Lower lobe of right lung (tissue), 2 donors: ENCODE results near the gene PCSK6. TPM values are rescaled to one million over a fixed set of nuclear protein-coding genes. Genes with fewer than 3 reads are reported as not detected.

Experiments used
- ATAC-seq, 2 donors: fragments of 200-7000 bp; cut with Tn5 transposase; one replicate each; pipeline ENCODE4 v1.9.1; 2020 to 2022; ENCODE audit warnings: mild to moderate bottlenecking in 2 of 2, moderate library complexity in 2 of 2
- DNase-seq: peaks from one replicate; pipeline ENCODE4 v3.0.0-alpha.2; 2020
- H3K27ac ChIP-seq: fragments of 200-600 bp; one replicate; pipeline ENCODE4 v1.8.0; 2022
- H3K27me3 ChIP-seq: fragments of 200-600 bp; one replicate; pipeline ENCODE4 v1.8.0; 2022; ENCODE audit warnings: low read depth
- H3K36me3 ChIP-seq: fragments of 200-600 bp; one replicate; pipeline ENCODE4 v1.8.0; 2022; ENCODE audit warnings: mild to moderate bottlenecking
- H3K4me1 ChIP-seq: fragments of 200-600 bp; one replicate; pipeline ENCODE4 v1.8.0; 2022
- H3K4me3 ChIP-seq: fragments of 200-600 bp; one replicate; pipeline ENCODE4 v1.8.0; 2022; ENCODE audit warnings: mild to moderate bottlenecking
- H3K9me3 ChIP-seq: fragments of 200-600 bp; one replicate; pipeline ENCODE4 v1.8.0; 2022
- intact Hi-C: fragments of 100-400 bp; cut with DNase I; formaldehyde crosslinking; loops from one replicate; pipeline ENCODE4 v1.11.0; 2022
- total RNA-seq: library from RNA; stranded (reverse); fragmentation: NEBNext Ultra II Directional; extraction: Animal tissue kit (Norgen Biotek cat#: 25700); gene quantifications from one replicate; pipeline ENCODE4 v1.2.1, GENCODE V29; 2021
- TF ChIP-seq, protein P1 (sequence below): fragments of 200-600 bp; IDR thresholded peaks from one replicate; pipeline ENCODE4 v1.8.0; 2022; ENCODE audit warnings: antibody characterized with exemption, mild to moderate bottlenecking
- donor health status: DM: no; HTN: yes; CAD: no; lungs with severe emphysema.

PCSK6 gene
- total RNA-seq, 1 donor from 2014 or later, result 12.3 TPM

DNA sequence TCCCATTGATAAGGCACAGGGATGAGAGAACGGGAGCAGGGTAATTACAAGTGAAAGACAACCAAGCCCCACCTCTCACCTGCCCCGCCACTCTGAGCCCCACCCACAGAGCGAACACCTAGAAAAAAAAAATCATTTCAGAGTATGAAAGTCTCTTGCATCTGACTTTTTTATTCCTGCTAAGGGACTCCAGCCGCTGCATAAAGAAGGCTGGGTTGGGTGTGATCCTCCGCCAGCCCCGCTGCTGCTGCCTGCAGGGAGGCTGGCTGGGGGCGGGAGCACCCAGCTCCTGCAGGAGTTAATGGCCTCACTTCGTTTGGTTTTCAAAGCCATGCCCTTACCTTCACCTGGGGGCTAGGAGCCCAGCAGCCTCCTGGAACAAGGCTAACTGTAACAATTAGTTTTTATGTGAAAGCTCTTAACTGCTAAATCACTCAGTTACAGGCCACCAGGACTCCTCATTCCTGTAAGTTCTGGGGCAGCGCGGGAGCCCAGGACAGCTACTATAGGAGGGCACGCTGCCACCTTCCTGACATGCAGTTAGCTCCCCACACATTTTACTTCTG is 116.5 kb downstream of the PCSK6 start:
- DNase-seq (no peak), ATAC-seq (no peak)
- no peak overlapping the region for H3K27ac ChIP-seq
- no peaks in the 10 kb centered on the region for H3K36me3 ChIP-seq
- no peak overlapping the region for H3K4me3 ChIP-seq
- no peaks in the 10 kb centered on the region for H3K27me3 ChIP-seq
- H3K9me3 ChIP-seq, result no peaks in the 10 kb centered on the region
- TF ChIP-seq, protein P1, sequence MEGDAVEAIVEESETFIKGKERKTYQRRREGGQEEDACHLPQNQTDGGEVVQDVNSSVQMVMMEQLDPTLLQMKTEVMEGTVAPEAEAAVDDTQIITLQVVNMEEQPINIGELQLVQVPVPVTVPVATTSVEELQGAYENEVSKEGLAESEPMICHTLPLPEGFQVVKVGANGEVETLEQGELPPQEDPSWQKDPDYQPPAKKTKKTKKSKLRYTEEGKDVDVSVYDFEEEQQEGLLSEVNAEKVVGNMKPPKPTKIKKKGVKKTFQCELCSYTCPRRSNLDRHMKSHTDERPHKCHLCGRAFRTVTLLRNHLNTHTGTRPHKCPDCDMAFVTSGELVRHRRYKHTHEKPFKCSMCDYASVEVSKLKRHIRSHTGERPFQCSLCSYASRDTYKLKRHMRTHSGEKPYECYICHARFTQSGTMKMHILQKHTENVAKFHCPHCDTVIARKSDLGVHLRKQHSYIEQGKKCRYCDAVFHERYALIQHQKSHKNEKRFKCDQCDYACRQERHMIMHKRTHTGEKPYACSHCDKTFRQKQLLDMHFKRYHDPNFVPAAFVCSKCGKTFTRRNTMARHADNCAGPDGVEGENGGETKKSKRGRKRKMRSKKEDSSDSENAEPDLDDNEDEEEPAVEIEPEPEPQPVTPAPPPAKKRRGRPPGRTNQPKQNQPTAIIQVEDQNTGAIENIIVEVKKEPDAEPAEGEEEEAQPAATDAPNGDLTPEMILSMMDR, result no peak
- no peaks in the 10 kb centered on the region for H3K4me1 ChIP-seq
- intact Hi-C loops, result no loop called here

DNA sequence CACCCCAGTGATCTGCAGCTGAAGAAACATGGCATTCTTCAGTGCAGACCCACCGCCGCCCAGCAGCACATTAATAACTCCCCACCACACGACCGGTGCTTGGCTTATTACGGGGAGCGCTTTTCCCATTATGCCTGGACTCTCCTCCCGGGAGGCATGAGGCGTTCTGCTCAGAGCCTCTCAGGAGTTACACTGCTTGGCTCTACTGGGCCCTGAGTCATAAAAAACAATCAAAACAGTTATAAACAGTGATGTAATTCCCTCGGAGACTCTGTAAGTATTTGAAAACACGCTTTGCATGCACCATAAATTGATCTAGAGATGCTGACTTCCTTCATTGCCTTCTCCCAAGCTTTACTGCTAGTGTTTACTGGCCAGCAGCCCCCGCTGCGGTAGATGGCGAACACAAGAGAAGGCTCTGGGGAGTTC is 117.3 kb downstream of the PCSK6 start:
- DNase-seq, result no peak
- Histone ChIP-seq H3K27ac (no peak overlapping the region), H3K4me3 (no peak overlapping the region), H3K27me3 (no peaks in the 10 kb centered on the region), H3K4me1 (no peaks in the 10 kb centered on the region), H3K36me3 (no peaks in the 10 kb centered on the region), H3K9me3 (no peaks in the 10 kb centered on the region)
- intact Hi-C loops, result no loop called here
- TF ChIP-seq, protein P1, result no peak
- ATAC-seq, result no peak

DNA sequence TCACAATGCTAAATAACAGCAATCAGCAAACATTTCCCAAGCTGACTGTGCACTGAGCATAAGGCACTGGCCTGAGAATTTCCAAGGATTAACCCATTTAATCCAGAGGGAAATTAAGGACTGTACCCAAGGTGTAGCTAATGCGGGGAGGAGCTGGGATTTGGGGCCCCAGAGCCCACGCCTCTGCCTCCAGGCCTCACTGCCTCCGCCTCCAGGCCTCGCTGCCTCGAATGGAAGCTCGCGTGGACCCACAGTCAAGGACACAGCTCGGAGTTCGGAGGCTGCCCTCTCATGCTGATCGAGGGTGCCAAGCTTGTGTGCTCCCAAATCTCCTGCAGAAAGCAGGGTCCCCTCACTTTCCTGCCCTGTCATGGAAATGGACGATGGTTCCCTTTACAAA is 118.0 kb downstream of the PCSK6 start:
- Histone ChIP-seq H3K4me1 (no peaks in the 10 kb centered on the region), H3K9me3 (no peaks in the 10 kb centered on the region), H3K27ac (no peak overlapping the region), H3K36me3 (no peaks in the 10 kb centered on the region), H3K27me3 (no peaks in the 10 kb centered on the region), H3K4me3 (no peak overlapping the region)
- ATAC-seq (no peak), DNase-seq (no peak)
- intact Hi-C loops, result no loop called here
- TF ChIP-seq, protein P1, result no peak

DNA sequence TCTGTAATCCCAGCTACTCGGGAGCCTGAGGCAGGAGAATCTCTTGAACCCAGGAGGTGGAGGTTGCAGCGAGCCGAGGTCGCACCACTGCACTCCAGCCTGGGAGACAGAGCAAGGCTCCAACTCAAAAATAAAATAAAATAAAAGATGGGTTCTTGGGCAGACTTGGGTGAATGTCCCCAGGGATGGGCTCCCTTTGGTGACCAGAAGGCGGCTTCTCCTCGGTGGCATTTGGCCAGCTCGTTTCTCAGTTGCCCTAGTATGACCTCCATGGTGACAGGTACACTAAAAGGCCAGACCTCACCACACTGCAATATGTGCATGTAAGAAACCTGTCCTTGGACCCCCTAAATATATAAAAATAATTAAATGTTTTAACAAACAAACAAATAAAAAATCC is 118.4 kb downstream of the PCSK6 start:
- ATAC-seq, result no peak
- TF ChIP-seq, protein P1, result no peak
- H3K27me3 ChIP-seq, result no peaks in the 10 kb centered on the region

DNA sequence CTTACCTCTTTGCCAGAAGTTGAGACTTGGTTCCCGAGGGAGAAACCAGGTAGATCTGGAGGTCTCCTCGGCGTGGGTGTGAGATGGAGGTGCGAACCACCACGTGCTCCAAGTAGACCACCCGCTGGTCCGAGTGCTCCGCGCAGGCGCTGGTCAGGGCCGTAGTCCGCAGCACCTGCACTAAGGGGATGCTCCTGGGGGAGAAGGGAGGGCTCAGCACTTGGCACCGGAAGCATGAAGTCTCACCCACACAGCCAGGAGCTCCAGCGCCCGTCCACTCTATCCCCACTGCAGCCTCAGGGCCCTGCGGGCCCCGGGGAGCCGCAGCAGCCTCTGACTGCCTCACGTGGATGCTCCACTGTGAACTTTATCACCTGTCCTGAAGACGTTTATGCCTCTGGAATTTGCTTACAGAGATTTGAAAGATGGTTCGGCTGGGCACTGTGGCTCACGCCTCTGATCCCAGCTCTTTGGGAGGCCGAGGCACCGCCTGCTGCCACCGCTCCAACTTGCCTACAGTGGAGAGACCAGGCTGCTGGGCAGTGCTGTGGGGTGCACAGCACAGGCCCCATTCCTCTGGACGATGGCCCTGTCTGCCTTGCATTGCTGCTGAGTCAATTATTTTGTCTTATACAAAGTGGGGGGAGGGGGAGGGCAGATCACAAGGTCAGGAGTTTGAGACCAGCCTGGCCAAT is 119.0 kb downstream of the PCSK6 start:
- DNase-seq, result no peak
- Histone ChIP-seq H3K9me3 (no peaks in the 10 kb centered on the region), H3K27ac (no peak overlapping the region), H3K36me3 (no peaks in the 10 kb centered on the region), H3K27me3 (no peaks in the 10 kb centered on the region), H3K4me1 (no peaks in the 10 kb centered on the region), H3K4me3 (no peak overlapping the region)
- intact Hi-C loops, result no loop called here
- TF ChIP-seq, protein P1, result no peak
- no peak for ATAC-seq

More for the DNA sequence above, 118.4 kb downstream of the PCSK6 start:
- H3K9me3 ChIP-seq, result no peaks in the 10 kb centered on the region
- H3K27ac ChIP-seq, result no peak overlapping the region
- H3K36me3 ChIP-seq, result no peaks in the 10 kb centered on the region
- H3K4me3 ChIP-seq, result no peak overlapping the region
- intact Hi-C loops, result no loop called here
- no peaks in the 10 kb centered on the region for H3K4me1 ChIP-seq
- DNase-seq, result no peak
